ENCODE results near the gene DMWD. TPM values are rescaled to one million over a fixed set of nuclear protein-coding genes. Genes with fewer than 3 reads are reported as not detected.

DMWD gene
- total and polyA plus RNA-seq, 2 of the 4 experiments (the other 2 are of a cell fraction) = 9.7 to 28.5 TPM

DNA sequence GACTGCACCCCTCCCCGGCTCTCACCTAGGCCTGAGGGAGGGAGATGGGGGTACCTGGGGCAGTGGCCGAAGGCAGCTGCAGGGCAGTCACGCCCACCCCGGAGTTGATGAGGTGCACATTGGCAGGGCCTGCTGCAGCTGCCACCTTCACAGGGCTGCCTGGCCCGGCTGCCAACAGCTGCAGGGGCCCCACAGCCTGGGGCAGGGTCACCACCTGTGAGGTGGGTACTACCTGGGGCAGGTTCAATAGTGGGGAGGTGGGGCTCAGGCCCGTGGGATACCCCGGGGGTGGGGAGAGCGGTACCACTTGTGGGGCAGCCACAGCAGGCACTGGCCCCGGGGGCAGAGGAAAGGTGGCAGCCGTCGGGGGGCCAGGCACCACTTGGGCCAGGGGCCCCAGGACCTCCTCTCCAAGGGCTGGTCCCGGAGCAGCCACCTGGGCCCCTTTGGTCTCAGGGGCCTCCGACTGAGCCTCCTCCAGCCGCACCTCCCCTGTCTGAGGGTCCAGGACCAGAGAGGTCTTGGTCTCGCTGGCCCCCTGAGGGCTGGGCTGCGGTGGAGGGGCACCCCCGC, 26.3 kb downstream of the DMWD start:
- no peak overlapping the region for H2BK20ac ChIP-seq (ENCODE audit: low read depth, low read length)
- POLR2A ChIA-PET (ENCODE audit: unreplicated experiment) = no interaction called here
- peaks cover 12% of the 10 kb centered on the region for H4K20me1 ChIP-seq (ENCODE audit: insufficient read depth, low read length)
- H3K9me3 ChIP-seq (ENCODE audit: control insufficient read depth, insufficient read depth, low read length) = no peaks in the 10 kb centered on the region
- intact Hi-C loops (cut with micrococcal nuclease) (loop anchor here (2.0 kb wide), 1 partner anchor 36 kb away; the partner anchor contains the start of gene FBXO46), in situ Hi-C loops (cut with MboI; ENCODE audit: low sequenced_read_pairs) (no loop called here), dilution Hi-C loops (cut with HindIII; ENCODE audit: low sequenced_read_pairs, unreplicated experiment) (no loop called here)
- CTCF ChIA-PET = no interaction called here
- H3K4me3 ChIP-seq (ENCODE audit: insufficient read depth, low read depth, low read length) = peak overlapping the region; percentile 62
- H2BK5ac ChIP-seq (ENCODE audit: low read depth, low read length, poor library complexity, severe bottlenecking) = peak overlapping the region; percentile 83
- 0 out of 2 replicates have a peak overlapping the region, but pooled peaks have one; percentile 28 for H3K23ac ChIP-seq (ENCODE audit: low read depth, low read length)
- H2BK15ac ChIP-seq (ENCODE audit: low read depth, low read length) = no peak overlapping the region
- H2BK120ac ChIP-seq (ENCODE audit: low read depth, low read length) = no peak overlapping the region
- H3K4me2 ChIP-seq (ENCODE audit: low read depth, low read length) = peak overlapping the region; percentile 86
- peak overlapping the region; percentile 62 for H3K9ac ChIP-seq (ENCODE audit: low read depth, low read length)
- TF ChIP-seq, protein P1, sequence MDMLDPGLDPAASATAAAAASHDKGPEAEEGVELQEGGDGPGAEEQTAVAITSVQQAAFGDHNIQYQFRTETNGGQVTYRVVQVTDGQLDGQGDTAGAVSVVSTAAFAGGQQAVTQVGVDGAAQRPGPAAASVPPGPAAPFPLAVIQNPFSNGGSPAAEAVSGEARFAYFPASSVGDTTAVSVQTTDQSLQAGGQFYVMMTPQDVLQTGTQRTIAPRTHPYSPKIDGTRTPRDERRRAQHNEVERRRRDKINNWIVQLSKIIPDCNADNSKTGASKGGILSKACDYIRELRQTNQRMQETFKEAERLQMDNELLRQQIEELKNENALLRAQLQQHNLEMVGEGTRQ (IDR thresholded peaks at IDR 0.05; ENCODE audit: low read depth, low read length) = no peak
- TF ChIP-seq RCOR1 (IDR thresholded peaks at IDR 0.05; ENCODE audit: insufficient replicate concordance, low read length) (no peak), MXI1 (IDR thresholded peaks at IDR 0.05; ENCODE audit: borderline replicate concordance, low read depth, low read length) (no peak), SMC3 (IDR thresholded peaks at IDR 0.05; ENCODE audit: low read depth, low read length) (no peak), RAD21 (IDR thresholded peaks at IDR 0.05; ENCODE audit: low read length) (no peak), RFX5 (IDR thresholded peaks at IDR 0.05; ENCODE audit: low read depth, low read length) (no peak), MAZ (IDR thresholded peaks at IDR 0.05; ENCODE audit: borderline replicate concordance, low read depth, low read length) (no peak), CEBPB (IDR thresholded peaks at IDR 0.05; ENCODE audit: low read depth, low read length) (no peak), FOS (IDR thresholded peaks at IDR 0.05; ENCODE audit: low read depth, low read length) (no peak), CHD1 (IDR thresholded peaks at IDR 0.05; ENCODE audit: low read depth, low read length) (no peak), POLR2A (IDR thresholded peaks at IDR 0.05; ENCODE audit: low read depth, low read length) (no peak), BHLHE40 (IDR thresholded peaks at IDR 0.05; ENCODE audit: low read depth, low read length) (no peak), MAFK (IDR thresholded peaks at IDR 0.05; ENCODE audit: low read depth, low read length) (no peak)
- TF ChIP-seq, protein P2, sequence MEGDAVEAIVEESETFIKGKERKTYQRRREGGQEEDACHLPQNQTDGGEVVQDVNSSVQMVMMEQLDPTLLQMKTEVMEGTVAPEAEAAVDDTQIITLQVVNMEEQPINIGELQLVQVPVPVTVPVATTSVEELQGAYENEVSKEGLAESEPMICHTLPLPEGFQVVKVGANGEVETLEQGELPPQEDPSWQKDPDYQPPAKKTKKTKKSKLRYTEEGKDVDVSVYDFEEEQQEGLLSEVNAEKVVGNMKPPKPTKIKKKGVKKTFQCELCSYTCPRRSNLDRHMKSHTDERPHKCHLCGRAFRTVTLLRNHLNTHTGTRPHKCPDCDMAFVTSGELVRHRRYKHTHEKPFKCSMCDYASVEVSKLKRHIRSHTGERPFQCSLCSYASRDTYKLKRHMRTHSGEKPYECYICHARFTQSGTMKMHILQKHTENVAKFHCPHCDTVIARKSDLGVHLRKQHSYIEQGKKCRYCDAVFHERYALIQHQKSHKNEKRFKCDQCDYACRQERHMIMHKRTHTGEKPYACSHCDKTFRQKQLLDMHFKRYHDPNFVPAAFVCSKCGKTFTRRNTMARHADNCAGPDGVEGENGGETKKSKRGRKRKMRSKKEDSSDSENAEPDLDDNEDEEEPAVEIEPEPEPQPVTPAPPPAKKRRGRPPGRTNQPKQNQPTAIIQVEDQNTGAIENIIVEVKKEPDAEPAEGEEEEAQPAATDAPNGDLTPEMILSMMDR (conservative IDR thresholded peaks at IDR 0.05; ENCODE audit: low read depth, low read length) = no peak
- TF ChIP-seq, protein P3, sequence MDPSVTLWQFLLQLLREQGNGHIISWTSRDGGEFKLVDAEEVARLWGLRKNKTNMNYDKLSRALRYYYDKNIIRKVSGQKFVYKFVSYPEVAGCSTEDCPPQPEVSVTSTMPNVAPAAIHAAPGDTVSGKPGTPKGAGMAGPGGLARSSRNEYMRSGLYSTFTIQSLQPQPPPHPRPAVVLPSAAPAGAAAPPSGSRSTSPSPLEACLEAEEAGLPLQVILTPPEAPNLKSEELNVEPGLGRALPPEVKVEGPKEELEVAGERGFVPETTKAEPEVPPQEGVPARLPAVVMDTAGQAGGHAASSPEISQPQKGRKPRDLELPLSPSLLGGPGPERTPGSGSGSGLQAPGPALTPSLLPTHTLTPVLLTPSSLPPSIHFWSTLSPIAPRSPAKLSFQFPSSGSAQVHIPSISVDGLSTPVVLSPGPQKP (IDR thresholded peaks at IDR 0.05; ENCODE audit: borderline replicate concordance, low read depth, low read length) = no peak
- H2AK5ac ChIP-seq (ENCODE audit: low read depth, low read length) = peak overlapping the region; percentile 81; the same call in 1 of the 2 replicates
- no peaks in the 10 kb centered on the region for H3K27me3 ChIP-seq (ENCODE audit: control insufficient read depth, insufficient read depth, low read length)
- peak overlapping the region; percentile 78 for H3K27ac ChIP-seq (ENCODE audit: insufficient read depth, low read length)
- no peak for ATAC-seq (ENCODE audit: low read depth)
- 62% methylated on average over 8 of the region's 17 CpGs; no CpG with 5 or more reads in 1 of the 2 experiments for WGBS, 2 experiments (ENCODE audit: extremely low coverage in 2 of 2, insufficient read length in 1 of 2)
- 0 out of 2 replicates have a peak overlapping the region, but pooled peaks have one; percentile 66 for H3K56ac ChIP-seq (ENCODE audit: extremely low read depth, insufficient read depth, low read length)
- peak overlapping the region; percentile 15 to 86; a peak in 2 of 4 replicates for H4K8ac ChIP-seq (ENCODE audit: low read depth in 2 of 2, low read length in 2 of 2)
- DNase-seq = no peak
- no peak overlapping the region for H4K91ac ChIP-seq (ENCODE audit: insufficient read depth, low read depth, low read length)
- H3K18ac ChIP-seq (ENCODE audit: low read depth, low read length) = no peak overlapping the region; the same call in 1 of the 2 replicates
- no peaks in the 10 kb centered on the region; the same call in 1 of the 2 replicates for H3K9me1 ChIP-seq (ENCODE audit: insufficient read depth, low read length)
- H4K5ac ChIP-seq (ENCODE audit: low read depth, low read length) = no peak overlapping the region; the same call in 1 of the 2 replicates
- H3K4me1 ChIP-seq (ENCODE audit: control insufficient read depth, insufficient read depth, low read length) = peaks cover 22% of the 10 kb centered on the region
- peak overlapping the region; percentile 85 for H3K4ac ChIP-seq (ENCODE audit: low read depth, low read length)
- H2AK9ac ChIP-seq (replicated peaks; ENCODE audit: low read depth, low read length, poor library complexity) = peak overlapping the region; percentile 98
- BruUV-seq (replicated peaks) = no TSS peak
- H3K79me1 ChIP-seq (ENCODE audit: low read depth in 1 of 2, low read length in 2 of 2) = peaks cover 0 to 20% of the 10 kb centered on the region in 2 experiments; a peak in 1 of 4 replicates
- peaks cover 3% of the 10 kb centered on the region; the same call in 1 of the 2 replicates for H3K36me3 ChIP-seq (ENCODE audit: control insufficient read depth, insufficient read depth, low read length)
- peak overlapping the region; percentile 88 for H2AFZ ChIP-seq (replicated peaks; ENCODE audit: low read length, poor library complexity)
- 0 out of 2 replicates have a peak overlapping the region, but pooled peaks have one; percentile 88 for H3K14ac ChIP-seq (replicated peaks; ENCODE audit: low read depth, low read length)
